ENCODE results near the gene COPB1. TPM values are rescaled to one million over a fixed set of nuclear protein-coding genes. Genes with fewer than 3 reads are reported as not detected.

The COPB1 gene
- total and polyA plus RNA-seq, 9 of the 15 experiments (the other 6 are each of a cell fraction or from before 2014, with no cell fraction given): 64.7 to 188 (median 91.6) TPM

- ChIA-PET POLR2A (interaction anchor here (1.3 kb wide), 1 partner anchor 17 kb away, joined by 3 read pairs; no protein-coding TSS in a partner anchor), CTCF (ENCODE audit: low intra/inter-chr PET ratio) (interaction anchor here (1.9 kb wide), 1 partner anchor 119 kb away, joined by 12 read pairs; no protein-coding TSS in a partner anchor)
- WGBS (ENCODE audit: insufficient coverage, low coverage, missing lambda C conversion rate): 3% methylated on average over 6 of the region's 6 CpGs
- Histone ChIP-seq H3K4me2 (ENCODE audit: insufficient read depth, low read length) (no peak overlapping the region), H2AFZ (ENCODE audit: low read depth, low read length) (no peak overlapping the region), H3K79me2 (ENCODE audit: control insufficient read depth, insufficient read depth, low read length) (no peaks in the 10 kb centered on the region), H3K4me3 (no peak overlapping the region), H3K4me1 (replicated peaks in 1 of 2; ENCODE audit: control insufficient read depth in 2 of 2, insufficient read depth in 2 of 2, low read length in 2 of 2) (peaks cover 19 to 32% of the 10 kb centered on the region in 2 experiments), H3K9me3 (replicated peaks; ENCODE audit: control insufficient read depth, insufficient read depth, low read depth, low read length) (no peaks in the 10 kb centered on the region), H3K27me3 (ENCODE audit: control insufficient read depth in 2 of 2, insufficient read depth in 2 of 2, low read length in 2 of 2) (no peaks in the 10 kb centered on the region), H3K36me3 (ENCODE audit: control insufficient read depth, insufficient read depth, low read length) (no peaks in the 10 kb centered on the region), H4K20me1 (replicated peaks; ENCODE audit: control insufficient read depth, insufficient read depth, low read length) (no peaks in the 10 kb centered on the region), H3K9me1 (ENCODE audit: control insufficient read depth, insufficient read depth, low read length) (no peaks in the 10 kb centered on the region), H3K27ac (ENCODE audit: extremely low read depth, low read depth, low read length) (no peak overlapping the region), H3K9ac (ENCODE audit: insufficient read depth in 1 of 2, low read depth in 2 of 2, low read length in 2 of 2) (no peak overlapping the region)
- ATAC-seq (peak; percentile 56), FAIRE-seq (peak; percentile 68), DNase-seq (ENCODE audit: extremely low read depth in 1 of 4, low spot score in 3 of 4) (peak; percentile 42 to 51 (median 46))
- in situ Hi-C loops (cut with MboI) (loop anchor here (10.0 kb wide), 1 partner anchor 114 kb away; no protein-coding TSS in a partner anchor), intact Hi-C loops (cut with micrococcal nuclease) (loop anchor here (1.0 to 5.0 kb wide), 2 partner anchors 62 to 119 kb away; partner anchors contain the start of gene RRAS2)
- no TSS peak for BruUV-seq (replicated peaks)
- TF ChIP-seq ZNF24 (IDR thresholded peaks at IDR 0.05) (peak; percentile 75), HBP1 (CRISPR knock-in tag; IDR thresholded peaks at IDR 0.05) (no peak), CEBPZ (IDR thresholded peaks at IDR 0.05; ENCODE audit: borderline replicate concordance, low read depth, low read length) (no peak), JUN (IDR thresholded peaks at IDR 0.05; ENCODE audit: borderline replicate concordance, low read depth, low read length) (no peak), JUN (CRISPR knock-in tag; IDR thresholded peaks at IDR 0.05; ENCODE audit: borderline replicate concordance) (no peak), CTCF (IDR thresholded peaks at IDR 0.05 in 2 of 3, conservative IDR thresholded peaks at IDR 0.05 in 1 of 3; ENCODE audit: insufficient read depth in 2 of 3, low read depth in 1 of 3, low read length in 3 of 3) (peak; percentile 57 to 75 (median 66)), NKRF (IDR thresholded peaks at IDR 0.05; ENCODE audit: borderline replicate concordance) (no peak), NCOA2 (IDR thresholded peaks at IDR 0.05; ENCODE audit: partially characterized antibody in 2 of 2) (no peak), RAD21 (CRISPR knock-in tag; conservative IDR thresholded peaks at IDR 0.05 in 1 of 2, IDR thresholded peaks at IDR 0.05 in 1 of 2) (peak; percentile 32 to 77), SPI1 (IDR thresholded peaks at IDR 0.05; ENCODE audit: borderline replicate concordance, low read depth, low read length) (no peak), ZBTB1 (CRISPR knock-in tag; IDR thresholded peaks at IDR 0.05; ENCODE audit: borderline replicate concordance, low read depth) (no peak), LEF1 (IDR thresholded peaks at IDR 0.05) (no peak)
Measured at GRCh38 chr11:14418801-14419417, 80.7 kb downstream of the COPB1 start.

Data from K562 (cell line).